GM12878 (cell line): ENCODE data around the gene BCL2. TPM values are rescaled to one million over a fixed set of nuclear protein-coding genes. Genes with fewer than 3 reads are reported as not detected.

ENCODE experiments used
- ATAC-seq: fragments of 200-7000 bp; cut with Tn5 transposase; 3 replicates; pipeline ENCODE4 v1.9.1; 2020; ENCODE audit warnings: mild to moderate bottlenecking, moderate library complexity
- BruUV-seq: library from RNA; stranded (reverse); fragments of 400-500 nt; replicated peaks from 2 replicates; lab custom pipeline; 2021; lab: Mats Ljungman, UMichigan
- CTCF ChIA-PET: fragments of 300-600 bp; sonication (Branson Sonifier 250); formaldehyde crosslinking; extraction: SDS; loops from one replicate; lab custom pipeline; 2021; ENCODE audit warnings: inconsistent platforms; lab: Yijun Ruan, JAX
- POLR2A ChIA-PET: fragments of 350-600 bp; formaldehyde crosslinking; extraction: SDS; loops from one replicate; lab custom pipeline; 2021; ENCODE audit warnings: inconsistent platforms; lab: Charles Lee
- RAD21 ChIA-PET: fragments of 300-600 bp; sonication (Branson Sonifier 250); formaldehyde crosslinking; loops from one replicate; lab custom pipeline; 2023; ENCODE audit warnings: antibody characterized with exemption; ENCODE audit not compliant: unreplicated experiment; lab: Charles Lee
- SMC1A ChIA-PET: fragments of 300-600 bp; sonication (Branson Sonifier 250); formaldehyde crosslinking; loops from one replicate; lab custom pipeline; 2023; ENCODE audit not compliant: unreplicated experiment, uncharacterized antibody; lab: Charles Lee
- DNase-seq: peaks from one replicate; pipeline ENCODE4 v3.0.0-alpha.2; 2011; ENCODE audit warnings: low read depth, low spot score
- FAIRE-seq: peaks from 3 replicates; lab custom pipeline; 2011; peaks lifted over from hg19 to GRCh38; lab: Jason Lieb, UNC
- H2AFZ ChIP-seq: 2 replicates; pipeline ENCODE4 v1.6.0; 2011; ENCODE audit warnings: low read depth, low read length, control low read depth; ENCODE audit not compliant: control insufficient read depth
- H3K27ac ChIP-seq: 2 replicates; pipeline ENCODE4 v1.5.1; 2011; ENCODE audit warnings: control low read depth; ENCODE audit not compliant: control insufficient read depth, insufficient read depth
- H3K27me3 ChIP-seq, 2 experiments: replicated peaks in 1 of 2; 2 replicates each; pipeline versions ENCODE4 v1.6.0 to v1.6.1; 2011; ENCODE audit warnings: low read length in 1 of 2; ENCODE audit not compliant: control insufficient read depth in 2 of 2, insufficient read depth in 2 of 2
- H3K36me3 ChIP-seq, 2 experiments: 2 replicates each; pipeline ENCODE4 v1.5.1; 2011; ENCODE audit warnings: low read length in 1 of 2; ENCODE audit not compliant: control insufficient read depth in 2 of 2, insufficient read depth in 2 of 2
- H3K4me1 ChIP-seq: 2 replicates; pipeline ENCODE4 v1.6.1; 2011; ENCODE audit warnings: mild to moderate bottlenecking, low read length, moderate library complexity, mixed read lengths; ENCODE audit not compliant: control insufficient read depth, insufficient read depth
- H3K4me2 ChIP-seq: 2 replicates; pipeline ENCODE4 v1.6.0; 2011; ENCODE audit warnings: control low read depth; ENCODE audit not compliant: control insufficient read depth, insufficient read depth
- H3K4me3 ChIP-seq: fragments of 200-600 bp; sonication (generic); 2 replicates; pipeline ENCODE4 v1.5.1; 2016
- H3K79me2 ChIP-seq: 2 replicates; pipeline ENCODE4 v1.6.0; 2011; ENCODE audit warnings: low read length; ENCODE audit not compliant: control insufficient read depth, insufficient read depth
- H3K9ac ChIP-seq: 2 replicates; pipeline ENCODE4 v1.8.0; 2011; ENCODE audit warnings: low read length, control low read depth, mixed read lengths; ENCODE audit not compliant: control insufficient read depth, insufficient read depth
- H3K9me3 ChIP-seq: replicated peaks from 3 replicates; pipeline ENCODE4 v1.5.1; 2011; ENCODE audit warnings: mild to moderate bottlenecking, low read length; ENCODE audit not compliant: control insufficient read depth, insufficient read depth
- H4K20me1 ChIP-seq: 2 replicates; pipeline ENCODE4 v1.6.0; 2011; ENCODE audit not compliant: control insufficient read depth, insufficient read depth
- CREB1 ChIP-seq: IDR thresholded peaks from 2 replicates; pipeline ENCODE4 v1.6.1; 2012; ENCODE audit warnings: low read depth, mild to moderate bottlenecking, inconsistent platforms
- IKZF2 ChIP-seq, 2 experiments: fragments of 450-650 bp; IDR thresholded peaks; 2 replicates each; pipeline ENCODE4 v1.6.1; 2017; ENCODE audit warnings: mild to moderate bottlenecking in 2 of 2, moderate library complexity in 2 of 2
- JUNB ChIP-seq: IDR thresholded peaks from 2 replicates; pipeline ENCODE4 v1.6.1; 2016; ENCODE audit warnings: antibody characterized with exemption, mild to moderate bottlenecking
- KAT2A ChIP-seq: conservative IDR thresholded peaks from 2 replicates; pipeline ENCODE4 v1.6.1; 2011; ENCODE audit warnings: low read depth, low read length; ENCODE audit not compliant: control insufficient read depth
- MEF2A ChIP-seq: IDR thresholded peaks from 2 replicates; pipeline ENCODE4 v1.6.1; 2011; ENCODE audit warnings: low read depth, mild to moderate bottlenecking, low read length, moderate library complexity; ENCODE audit not compliant: insufficient read depth
- POLR2AphosphoS2 ChIP-seq: IDR thresholded peaks from 2 replicates; pipeline ENCODE4 v1.6.1; 2011; ENCODE audit warnings: low read depth, mild to moderate bottlenecking, low read length, improper control_type of control experiment, moderate library complexity
- RAD51 ChIP-seq: fragments of 450-650 bp; IDR thresholded peaks from 2 replicates; pipeline ENCODE4 v1.6.1; 2016; ENCODE audit warnings: moderate library complexity, mild to moderate bottlenecking, inconsistent platforms
- RUNX3 ChIP-seq: IDR thresholded peaks from 2 replicates; pipeline ENCODE4 v1.6.1; 2012; ENCODE audit warnings: low read length, inconsistent platforms
- SPI1 ChIP-seq: IDR thresholded peaks from 2 replicates; pipeline ENCODE4 v1.6.1; 2011; ENCODE audit warnings: low read depth, mild to moderate bottlenecking, low read length, moderate library complexity, borderline replicate concordance; ENCODE audit not compliant: insufficient read depth
- TAF1 ChIP-seq: IDR thresholded peaks from 2 replicates; pipeline ENCODE4 v1.6.1; 2011; ENCODE audit warnings: mild to moderate bottlenecking, low read depth, low read length, borderline replicate concordance
- ZNF274 ChIP-seq: IDR thresholded peaks from one replicate; pipeline ENCODE4 v1.8.0; 2011; ENCODE audit not compliant: insufficient read length, insufficient read depth
- WGBS: methylation state at CpG from one replicate; pipeline ENCODE4 v1.1.6; 2016; ENCODE audit warnings: low lambda C conversion rate; ENCODE audit not compliant: insufficient replicate concordance, insufficient coverage; ENCODE audit errors: missing lambda C conversion rate; 5-methylcytosine and 5-hydroxymethylcytosine counted together
- in situ Hi-C: fragments of 300-500 bp; cut with MboI; formaldehyde crosslinking; loops from 9 replicates; pipeline ENCODE4 v1.14.3; 2018; ENCODE audit warnings: mixed read lengths
- intact Hi-C: fragments of 100-400 bp; cut with micrococcal nuclease; formaldehyde crosslinking; loops from one replicate; pipeline ENCODE4 v1.14.2; 2022; ENCODE audit not compliant: unreplicated experiment
- polyA plus RNA-seq, 11 experiments: library from polyadenylated mRNA; depleted of rRNA in 4 of 11; unstranded in 6 of 11; stranded (reverse) in 5 of 11; fragments of >200 nt; fragmentation: Nextera tagmentation in 4 of 11; fragmentation: Illumina TruSeq in 1 of 11; extraction: Ambion mirVana in 4 of 11; extraction: Trizol in 1 of 11; gene quantifications; 1 replicate in 1 of 11; 2 replicates in 10 of 11; pipeline versions ENCODE4 v1.2.1 to v1.2.3, GENCODE V29; 2011 to 2016; ENCODE audit warnings: inconsistent platforms in 2 of 11, missing spikeins in 2 of 11, low read depth in 1 of 11
- total RNA-seq, 4 experiments: library from RNA; depleted of rRNA in 3 of 4; stranded (reverse); fragments of >200 nt in 3 of 4; fragmentation: Illumina TruSeq in 1 of 4; extraction: Trizol in 1 of 4; gene quantifications; 2 replicates each; pipeline versions ENCODE4 v1.2.1 to v1.2.3, GENCODE V29; 2013 to 2021
- TF ChIP-seq, protein P1 (sequence below): IDR thresholded peaks from 2 replicates; pipeline ENCODE4 v1.6.1; 2012; ENCODE audit warnings: low read length, inconsistent platforms
- TF ChIP-seq, protein P2 (sequence below): fragments of 450-650 bp; IDR thresholded peaks from 2 replicates; pipeline ENCODE4 v1.6.1; 2016; ENCODE audit warnings: mild to moderate bottlenecking
- TF ChIP-seq, protein P3 (sequence below): IDR thresholded peaks from 2 replicates; pipeline ENCODE4 v1.6.1; 2011; ENCODE audit warnings: low read depth, low read length, improper control_type of control experiment, borderline replicate concordance

BCL2 gene
- total and polyA plus RNA-seq, 10 of the 15 experiments (the other 5 are each of a cell fraction or from before 2014, with no cell fraction given) = 4.1 to 47.8 (median 19.3) TPM

DNA sequence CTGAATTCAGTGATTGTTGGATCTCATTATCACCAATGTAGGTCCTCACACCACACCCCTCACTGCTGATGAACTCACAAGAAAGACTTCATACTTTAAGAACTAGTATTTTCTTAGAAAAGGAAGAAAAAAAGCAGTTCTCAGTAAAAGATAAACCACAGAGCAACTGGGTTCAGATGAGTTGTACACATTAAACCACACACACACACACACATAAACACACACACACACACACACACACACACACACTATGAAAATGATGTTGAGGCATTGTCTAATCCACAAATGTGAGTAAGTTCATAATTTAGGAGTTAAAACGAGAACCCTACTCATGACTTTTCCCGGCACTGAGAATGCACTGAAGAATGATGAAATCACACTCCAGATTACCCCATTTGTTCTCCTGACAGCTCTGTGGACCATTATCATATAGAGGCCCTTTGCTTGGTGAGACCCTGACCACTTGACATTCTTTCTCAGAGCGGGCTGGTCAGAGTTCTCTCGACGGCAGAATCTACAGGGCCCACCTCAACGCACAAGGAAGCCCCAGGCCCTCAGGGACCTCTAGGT is 106.2 kb downstream of the BCL2 start (continued):
- TF ChIP-seq, protein P1, sequence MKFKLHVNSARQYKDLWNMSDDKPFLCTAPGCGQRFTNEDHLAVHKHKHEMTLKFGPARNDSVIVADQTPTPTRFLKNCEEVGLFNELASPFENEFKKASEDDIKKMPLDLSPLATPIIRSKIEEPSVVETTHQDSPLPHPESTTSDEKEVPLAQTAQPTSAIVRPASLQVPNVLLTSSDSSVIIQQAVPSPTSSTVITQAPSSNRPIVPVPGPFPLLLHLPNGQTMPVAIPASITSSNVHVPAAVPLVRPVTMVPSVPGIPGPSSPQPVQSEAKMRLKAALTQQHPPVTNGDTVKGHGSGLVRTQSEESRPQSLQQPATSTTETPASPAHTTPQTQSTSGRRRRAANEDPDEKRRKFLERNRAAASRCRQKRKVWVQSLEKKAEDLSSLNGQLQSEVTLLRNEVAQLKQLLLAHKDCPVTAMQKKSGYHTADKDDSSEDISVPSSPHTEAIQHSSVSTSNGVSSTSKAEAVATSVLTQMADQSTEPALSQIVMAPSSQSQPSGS = peak; percentile 69; the same call in 1 of the 2 replicates
- peak; percentile 21 to 26; a peak in 3 of 4 replicates for TF ChIP-seq IKZF2 (IDR thresholded peaks at IDR 0.05)
- TF ChIP-seq MEF2A = 0 out of 2 replicates have a peak, but pooled peaks have one; percentile 35
- peak; percentile 94 for TF ChIP-seq RUNX3
- no peak for TF ChIP-seq TAF1
- no peak for TF ChIP-seq ZNF274
- TF ChIP-seq JUNB = peak; percentile 69
- no peak for TF ChIP-seq KAT2A
- TF ChIP-seq CREB1 = 0 out of 2 replicates have a peak, but pooled peaks have one; percentile 10

DNA sequence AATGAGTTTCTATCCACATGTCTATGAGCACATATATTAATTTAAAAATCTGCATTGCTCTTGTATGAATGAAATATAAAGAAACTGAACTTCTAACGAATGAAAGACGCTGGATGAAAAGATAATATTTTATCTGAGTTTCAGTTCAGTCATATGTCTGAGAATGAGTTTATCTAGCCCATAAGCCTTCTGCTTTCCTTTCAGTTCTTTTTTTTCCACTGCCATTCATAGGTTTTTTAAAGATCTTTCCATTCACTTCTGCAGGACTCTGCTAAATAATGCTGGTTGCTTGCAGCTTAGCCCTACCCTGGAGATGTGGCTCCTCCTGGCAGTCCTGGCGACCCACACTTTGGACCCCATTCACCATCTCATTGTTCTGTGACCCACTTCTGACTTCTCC is 109.0 kb downstream of the BCL2 start:
- Histone ChIP-seq H4K20me1 (no peaks in the 10 kb centered on the region), H3K27me3 (no peaks in the 10 kb centered on the region), H3K36me3 (peaks cover 5% of the 10 kb centered on the region in 2 experiments; a peak in 2 of 4 replicates), H3K79me2 (peaks cover 89% of the 10 kb centered on the region), H3K4me3 (0 out of 2 replicates have a peak overlapping the region, but pooled peaks have one; percentile 23), H3K4me1 (peaks cover 66% of the 10 kb centered on the region), H3K4me2 (peak overlapping the region; percentile 26; the same call in 1 of the 2 replicates), H2AFZ (no peak overlapping the region), H3K9ac (no peak overlapping the region), H3K27ac (no peak overlapping the region), H3K9me3 (no peaks in the 10 kb centered on the region; the same call in 2 of the 3 replicates)
- ATAC-seq = peak; percentile 5; the same call in 1 of the 3 replicates
- ChIA-PET RAD21 (interaction anchor here (0.6 to 4.4 kb wide), 3 partner anchors 48 to 106 kb away, joined by 3 to 15 read pairs (median 3); no protein-coding TSS in a partner anchor), POLR2A (interaction anchor here (0.9 to 1.3 kb wide), 6 partner anchors 24 to 54 kb away, joined by 3 to 5 read pairs (median 3); no protein-coding TSS in a partner anchor), SMC1A (interaction anchor here (1.0 to 1.6 kb wide), 7 partner anchors 15 to 90 kb away, joined by 3 to 5 read pairs (median 3); no protein-coding TSS in a partner anchor), CTCF (interaction anchor here (2.1 kb wide), 1 partner anchor 107 kb away, joined by 5 read pairs; no protein-coding TSS in a partner anchor)
- intact Hi-C loops = no loop called here
- in situ Hi-C loops = no loop called here
- TF ChIP-seq SPI1 = peak; percentile 38; the same call in 1 of the 2 replicates
- TF ChIP-seq, protein P2, sequence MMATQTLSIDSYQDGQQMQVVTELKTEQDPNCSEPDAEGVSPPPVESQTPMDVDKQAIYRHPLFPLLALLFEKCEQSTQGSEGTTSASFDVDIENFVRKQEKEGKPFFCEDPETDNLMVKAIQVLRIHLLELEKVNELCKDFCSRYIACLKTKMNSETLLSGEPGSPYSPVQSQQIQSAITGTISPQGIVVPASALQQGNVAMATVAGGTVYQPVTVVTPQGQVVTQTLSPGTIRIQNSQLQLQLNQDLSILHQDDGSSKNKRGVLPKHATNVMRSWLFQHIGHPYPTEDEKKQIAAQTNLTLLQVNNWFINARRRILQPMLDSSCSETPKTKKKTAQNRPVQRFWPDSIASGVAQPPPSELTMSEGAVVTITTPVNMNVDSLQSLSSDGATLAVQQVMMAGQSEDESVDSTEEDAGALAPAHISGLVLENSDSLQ = peak; percentile 36; the same call in 1 of the 2 replicates
- TF ChIP-seq, protein P3, sequence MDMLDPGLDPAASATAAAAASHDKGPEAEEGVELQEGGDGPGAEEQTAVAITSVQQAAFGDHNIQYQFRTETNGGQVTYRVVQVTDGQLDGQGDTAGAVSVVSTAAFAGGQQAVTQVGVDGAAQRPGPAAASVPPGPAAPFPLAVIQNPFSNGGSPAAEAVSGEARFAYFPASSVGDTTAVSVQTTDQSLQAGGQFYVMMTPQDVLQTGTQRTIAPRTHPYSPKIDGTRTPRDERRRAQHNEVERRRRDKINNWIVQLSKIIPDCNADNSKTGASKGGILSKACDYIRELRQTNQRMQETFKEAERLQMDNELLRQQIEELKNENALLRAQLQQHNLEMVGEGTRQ = no peak
- 0 out of 2 replicates have a peak, but pooled peaks have one; percentile 14 for TF ChIP-seq RAD51
- no peak for TF ChIP-seq POLR2AphosphoS2
- BruUV-seq = no TSS peak
- no peak for FAIRE-seq
- no peak for DNase-seq
- WGBS = 62% methylated on average over 3 of the region's 3 CpGs
